ENCODE measurements around the gene CEP68. TPM values are rescaled to one million over a fixed set of nuclear protein-coding genes. Genes with fewer than 3 reads are reported as not detected.
A peak's percentile ranks its signal among the peaks of the same experiment; 100 is the strongest.

CEP68 gene
- 23.4 and 25.8 TPM in 2 replicates for total RNA-seq (2014; rRNA removed; shearing (Covaris generic); ENCODE audit: low replicate concordance)

- H3K9me3 ChIP-seq (ENCODE audit: low read length), result no peaks in the 10 kb centered on the region
- peaks cover 63% of the 10 kb centered on the region for H3K79me2 ChIP-seq (ENCODE audit: low read length)
- H3K27ac ChIP-seq (ENCODE audit: low read length), result peak within 1 kb of the TSS; percentile 76
- H3K9me2 ChIP-seq (replicated peaks; ENCODE audit: insufficient read depth, low read length), result no peaks in the 10 kb centered on the region
- H4K20me1 ChIP-seq (ENCODE audit: insufficient read depth, low read depth, low read length), result no peaks in the 10 kb centered on the region
- no peaks in the 10 kb centered on the region for H3K27me3 ChIP-seq (ENCODE audit: low read length)
- peak within 1 kb of the TSS; percentile 86 for H3K9ac ChIP-seq (ENCODE audit: low read length)
- peak; percentile 100 for DNase-seq
- H3K4me3 ChIP-seq (ENCODE audit: low read length), result peak within 1 kb of the TSS; percentile 87
- H3K4me2 ChIP-seq (ENCODE audit: low read depth, low read length, poor library complexity, severe bottlenecking), result peak within 1 kb of the TSS; percentile 93
- peaks cover 8% of the 10 kb centered on the region for H3K36me3 ChIP-seq (ENCODE audit: insufficient read depth, low read length)
- peak within 1 kb of the TSS; percentile 82 for H2AFZ ChIP-seq (ENCODE audit: low read length)
- peaks cover 69% of the 10 kb centered on the region for H3K4me1 ChIP-seq (ENCODE audit: low read length)
Observed at GRCh38 chr2:65056215-65057053, at the start of gene CEP68. Gene CEP68 (plus strand): TSS chr2:65056416. CDS start chr2:65069445, 13,029 bp downstream.

- H3K9ac ChIP-seq (ENCODE audit: low read length), result peak overlapping the region; percentile 18
- H3K79me2 ChIP-seq (ENCODE audit: low read length), result peaks cover 27% of the 10 kb centered on the region
- H3K36me3 ChIP-seq (ENCODE audit: insufficient read depth, low read length), result peaks cover 76% of the 10 kb centered on the region
- no peaks in the 10 kb centered on the region for H4K20me1 ChIP-seq (ENCODE audit: insufficient read depth, low read depth, low read length)
- no peaks in the 10 kb centered on the region for H3K9me3 ChIP-seq (ENCODE audit: low read length)
- no peak overlapping the region for H3K4me3 ChIP-seq (ENCODE audit: low read length)
- no peaks in the 10 kb centered on the region for H3K9me2 ChIP-seq (replicated peaks; ENCODE audit: insufficient read depth, low read length)
- no peak overlapping the region for H2AFZ ChIP-seq (ENCODE audit: low read length)
- peak overlapping the region; percentile 81 for H3K27ac ChIP-seq (ENCODE audit: low read length)
- peak overlapping the region; percentile 34 for H3K4me2 ChIP-seq (ENCODE audit: low read depth, low read length, poor library complexity, severe bottlenecking)
- peaks cover 41% of the 10 kb centered on the region for H3K4me1 ChIP-seq (ENCODE audit: low read length)
- H3K27me3 ChIP-seq (ENCODE audit: low read length), result no peaks in the 10 kb centered on the region
- DNase-seq, result peak; percentile 61
Observed at GRCh38 chr2:65013776-65014175, 42.4 kb upstream of the CEP68 start.

- H3K4me1 ChIP-seq (ENCODE audit: low read length), result peaks cover 41% of the 10 kb centered on the region
- no peak overlapping the region for H2AFZ ChIP-seq (ENCODE audit: low read length)
- peaks cover 84% of the 10 kb centered on the region for H3K36me3 ChIP-seq (ENCODE audit: insufficient read depth, low read length)
- H3K9ac ChIP-seq (ENCODE audit: low read length), result no peak overlapping the region
- no peak for DNase-seq
- H3K79me2 ChIP-seq (ENCODE audit: low read length), result peaks cover 21% of the 10 kb centered on the region
- H3K27ac ChIP-seq (ENCODE audit: low read length), result no peak overlapping the region
- no peaks in the 10 kb centered on the region for H3K9me2 ChIP-seq (replicated peaks; ENCODE audit: insufficient read depth, low read length)
- H4K20me1 ChIP-seq (ENCODE audit: insufficient read depth, low read depth, low read length), result no peaks in the 10 kb centered on the region
- no peak overlapping the region for H3K4me3 ChIP-seq (ENCODE audit: low read length)
- H3K4me2 ChIP-seq (ENCODE audit: low read depth, low read length, poor library complexity, severe bottlenecking), result no peak overlapping the region
- no peaks in the 10 kb centered on the region for H3K9me3 ChIP-seq (ENCODE audit: low read length)
- H3K27me3 ChIP-seq (ENCODE audit: low read length), result no peaks in the 10 kb centered on the region
Observed at GRCh38 chr2:65015731-65016130, 40.5 kb upstream of the CEP68 start.

DNA sequence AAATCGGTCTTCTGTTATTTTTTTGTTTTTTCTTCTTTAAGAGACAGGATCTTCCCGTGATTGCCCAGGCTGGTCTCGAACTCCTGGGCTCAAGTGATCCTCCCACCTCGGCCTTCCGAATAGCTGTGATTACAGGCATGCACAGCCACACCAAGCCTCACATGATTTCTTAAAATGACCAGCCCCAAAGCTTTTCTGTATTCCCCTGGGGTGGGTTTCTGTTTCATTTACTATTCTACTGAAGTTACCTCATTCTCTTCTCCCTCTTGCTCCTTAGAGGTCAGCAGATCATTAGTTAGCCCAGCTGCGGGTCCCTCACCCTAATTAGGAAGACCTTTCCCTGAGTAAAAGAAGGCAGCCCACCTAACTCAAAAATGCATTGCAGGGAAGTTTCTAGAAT, 39.4 kb upstream of the CEP68 start:
- H3K9ac ChIP-seq (ENCODE audit: low read length), result no peak overlapping the region
- H3K4me3 ChIP-seq (ENCODE audit: low read length), result no peak overlapping the region
- H3K27me3 ChIP-seq (ENCODE audit: low read length), result no peaks in the 10 kb centered on the region
- no peaks in the 10 kb centered on the region for H3K9me2 ChIP-seq (replicated peaks; ENCODE audit: insufficient read depth, low read length)
- no peaks in the 10 kb centered on the region for H4K20me1 ChIP-seq (ENCODE audit: insufficient read depth, low read depth, low read length)
- H3K4me2 ChIP-seq (ENCODE audit: low read depth, low read length, poor library complexity, severe bottlenecking), result no peak overlapping the region
- H3K27ac ChIP-seq (ENCODE audit: low read length), result peak overlapping the region; percentile 62
- no peak for DNase-seq
- peaks cover 41% of the 10 kb centered on the region for H3K4me1 ChIP-seq (ENCODE audit: low read length)
- H3K9me3 ChIP-seq (ENCODE audit: low read length), result no peaks in the 10 kb centered on the region
- peaks cover 89% of the 10 kb centered on the region for H3K36me3 ChIP-seq (ENCODE audit: insufficient read depth, low read length)
- peaks cover 21% of the 10 kb centered on the region for H3K79me2 ChIP-seq (ENCODE audit: low read length)
- no peak overlapping the region for H2AFZ ChIP-seq (ENCODE audit: low read length)

- peaks cover 20% of the 10 kb centered on the region for H3K79me2 ChIP-seq (ENCODE audit: low read length)
- H3K27ac ChIP-seq (ENCODE audit: low read length), result peak overlapping the region; percentile 62
- no peak overlapping the region for H3K4me2 ChIP-seq (ENCODE audit: low read depth, low read length, poor library complexity, severe bottlenecking)
- no peaks in the 10 kb centered on the region for H3K27me3 ChIP-seq (ENCODE audit: low read length)
- no peaks in the 10 kb centered on the region for H3K9me2 ChIP-seq (replicated peaks; ENCODE audit: insufficient read depth, low read length)
- peaks cover 38% of the 10 kb centered on the region for H3K4me1 ChIP-seq (ENCODE audit: low read length)
- DNase-seq, result peak; percentile 72
- no peak overlapping the region for H3K4me3 ChIP-seq (ENCODE audit: low read length)
- H3K36me3 ChIP-seq (ENCODE audit: insufficient read depth, low read length), result peaks cover 92% of the 10 kb centered on the region
- no peak overlapping the region for H2AFZ ChIP-seq (ENCODE audit: low read length)
- no peaks in the 10 kb centered on the region for H3K9me3 ChIP-seq (ENCODE audit: low read length)
- H4K20me1 ChIP-seq (ENCODE audit: insufficient read depth, low read depth, low read length), result no peaks in the 10 kb centered on the region
- H3K9ac ChIP-seq (ENCODE audit: low read length), result no peak overlapping the region
Observed at GRCh38 chr2:65017335-65017734, 38.9 kb upstream of the CEP68 start.

GRCh38 chr2:65018141-65018582, 38.1 kb upstream of the CEP68 start:
- H3K27me3 ChIP-seq (ENCODE audit: low read length), result no peaks in the 10 kb centered on the region
- no peak overlapping the region for H2AFZ ChIP-seq (ENCODE audit: low read length)

DNA sequence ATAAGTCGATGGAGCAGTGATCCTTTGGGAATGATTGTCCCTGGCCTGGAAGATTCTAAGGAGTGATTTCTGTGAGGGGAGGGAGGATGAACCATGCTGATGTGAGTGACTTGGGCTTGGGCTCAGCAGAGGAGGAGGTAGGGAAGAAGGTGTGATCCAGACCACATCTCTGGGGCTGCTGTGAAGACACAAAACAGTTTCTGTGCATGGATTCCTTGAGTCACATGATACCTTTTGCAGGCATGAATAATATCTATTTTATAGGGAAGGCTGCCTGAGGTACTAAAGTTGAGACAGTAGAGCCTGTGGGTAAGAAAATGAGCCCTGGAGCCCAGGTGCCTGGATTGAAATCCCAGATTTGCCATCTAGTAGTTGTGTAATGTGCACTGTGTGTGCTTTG, 37.2 kb upstream of the CEP68 start:
- peaks cover 12% of the 10 kb centered on the region; the same call in 1 of the 2 replicates for H3K79me2 ChIP-seq (ENCODE audit: low read length)
- H3K9ac ChIP-seq (ENCODE audit: low read length), result no peak overlapping the region
- H4K20me1 ChIP-seq (ENCODE audit: insufficient read depth, low read depth, low read length), result no peaks in the 10 kb centered on the region
- peaks cover 34% of the 10 kb centered on the region for H3K4me1 ChIP-seq (ENCODE audit: low read length)
- H3K4me2 ChIP-seq (ENCODE audit: low read depth, low read length, poor library complexity, severe bottlenecking), result no peak overlapping the region
- peaks cover 96% of the 10 kb centered on the region for H3K36me3 ChIP-seq (ENCODE audit: insufficient read depth, low read length)
- DNase-seq, result no peak
- no peak overlapping the region for H3K4me3 ChIP-seq (ENCODE audit: low read length)
- no peaks in the 10 kb centered on the region for H3K9me3 ChIP-seq (ENCODE audit: low read length)
- H3K27me3 ChIP-seq (ENCODE audit: low read length), result no peaks in the 10 kb centered on the region
- peak overlapping the region; percentile 6; the same call in 1 of the 2 replicates for H3K27ac ChIP-seq (ENCODE audit: low read length)
- H3K9me2 ChIP-seq (replicated peaks; ENCODE audit: insufficient read depth, low read length), result no peaks in the 10 kb centered on the region
- H2AFZ ChIP-seq (ENCODE audit: low read length), result no peak overlapping the region

More at GRCh38 chr2:65018141-65018582, 38.1 kb upstream of the CEP68 start:
- no peak for DNase-seq
- Histone ChIP-seq H3K27ac (ENCODE audit: low read length) (peak overlapping the region; percentile 6; the same call in 1 of the 2 replicates), H4K20me1 (ENCODE audit: insufficient read depth, low read depth, low read length) (no peaks in the 10 kb centered on the region), H3K4me1 (ENCODE audit: low read length) (peaks cover 34% of the 10 kb centered on the region), H3K36me3 (ENCODE audit: insufficient read depth, low read length) (peaks cover 95% of the 10 kb centered on the region), H3K9me3 (ENCODE audit: low read length) (no peaks in the 10 kb centered on the region), H3K4me3 (ENCODE audit: low read length) (no peak overlapping the region), H3K79me2 (ENCODE audit: low read length) (peaks cover 18% of the 10 kb centered on the region), H3K4me2 (ENCODE audit: low read depth, low read length, poor library complexity, severe bottlenecking) (no peak overlapping the region), H3K9me2 (replicated peaks; ENCODE audit: insufficient read depth, low read length) (no peaks in the 10 kb centered on the region), H3K9ac (ENCODE audit: low read length) (no peak overlapping the region)

- Histone ChIP-seq H3K79me2 (ENCODE audit: low read length) (peaks cover 7% of the 10 kb centered on the region; the same call in 1 of the 2 replicates), H3K27ac (ENCODE audit: low read length) (0 out of 2 replicates have a peak overlapping the region, but pooled peaks have one; percentile 6), H2AFZ (ENCODE audit: low read length) (no peak overlapping the region), H3K9ac (ENCODE audit: low read length) (no peak overlapping the region), H4K20me1 (ENCODE audit: insufficient read depth, low read depth, low read length) (no peaks in the 10 kb centered on the region), H3K4me2 (ENCODE audit: low read depth, low read length, poor library complexity, severe bottlenecking) (no peak overlapping the region), H3K4me3 (ENCODE audit: low read length) (no peak overlapping the region), H3K9me3 (ENCODE audit: low read length) (no peaks in the 10 kb centered on the region), H3K9me2 (replicated peaks; ENCODE audit: insufficient read depth, low read length) (no peaks in the 10 kb centered on the region), H3K27me3 (ENCODE audit: low read length) (no peaks in the 10 kb centered on the region), H3K4me1 (ENCODE audit: low read length) (peaks cover 34% of the 10 kb centered on the region), H3K36me3 (ENCODE audit: insufficient read depth, low read length) (peaks cover 95% of the 10 kb centered on the region)
- DNase-seq, result no peak
Observed at GRCh38 chr2:65019675-65020195, 36.5 kb upstream of the CEP68 start.
